HG02943 (cell line): ENCODE measurements around the gene ARHGEF38.
A peak's percentile ranks its signal among the peaks of the same experiment; 100 is the strongest.

ENCODE experiments used
- ATAC-seq: cut with Tn5 transposase; IDR thresholded peaks from one replicate; pipeline ENCODE4 v1.9.1; 2021; ENCODE audit warnings: mild to moderate bottlenecking, low read depth, moderate library complexity; ENCODE audit not compliant: unreplicated experiment

The ARHGEF38 gene

DNA sequence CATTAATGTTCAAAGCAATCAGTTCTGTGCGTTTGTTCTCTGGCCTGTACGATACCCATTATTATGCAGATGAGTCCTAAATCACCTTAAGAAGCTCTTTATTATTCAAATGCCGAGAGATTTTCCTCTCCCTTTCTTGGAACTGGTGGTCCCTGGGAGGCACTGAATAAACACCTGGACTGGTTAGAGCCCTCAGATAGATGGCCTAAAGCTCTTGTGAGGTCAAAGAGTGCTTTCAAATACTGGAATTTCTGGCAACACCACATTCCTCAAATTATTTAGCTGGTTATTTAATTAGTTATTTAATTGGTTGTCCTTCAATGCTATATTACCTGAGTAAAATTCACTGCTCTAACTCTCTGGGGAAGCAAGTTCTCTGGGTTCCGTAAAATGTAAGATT lies 3.0 kb downstream of the ARHGEF38 start:
- ATAC-seq, result no peak

DNA sequence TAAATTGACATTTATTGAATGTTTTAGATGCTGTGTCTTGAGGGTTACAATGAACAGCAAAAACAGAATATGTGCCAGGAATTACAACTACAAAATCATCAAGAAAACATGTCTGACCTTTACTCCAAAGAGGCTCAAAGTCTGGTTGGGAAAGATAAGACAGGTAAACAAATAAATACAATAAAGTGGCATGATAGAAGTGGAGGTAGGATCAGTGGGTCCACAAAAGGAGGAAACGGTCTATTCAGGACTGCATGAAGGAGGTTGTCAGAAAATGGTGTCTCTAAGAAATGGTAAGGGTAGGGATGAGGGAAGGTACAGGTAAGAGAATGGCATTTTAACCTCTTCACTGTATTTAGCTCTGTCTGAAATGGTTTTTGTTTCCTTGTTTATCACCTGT lies 3.8 kb downstream of the ARHGEF38 start:
- ATAC-seq, result no peak

DNA sequence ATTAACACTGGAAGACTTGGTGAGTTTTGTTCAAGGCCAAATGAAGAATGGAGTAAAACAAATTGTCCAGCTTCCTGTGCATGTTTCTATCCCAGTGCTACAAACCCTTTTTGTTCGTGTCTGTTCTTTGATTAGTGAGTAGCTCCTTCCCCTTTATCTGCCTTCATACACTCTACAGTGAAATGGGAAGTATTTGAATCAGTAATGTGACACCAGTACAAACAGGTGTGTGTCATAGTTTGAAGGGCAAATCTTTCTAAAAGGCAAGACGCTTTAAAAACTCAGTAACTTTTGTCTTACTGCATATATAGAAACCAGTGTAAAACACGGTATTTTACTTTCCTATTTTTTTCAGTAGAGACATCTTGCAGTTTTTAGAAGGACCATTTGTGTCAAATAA lies 5.9 kb downstream of the ARHGEF38 start:
- no peak for ATAC-seq

GRCh38 chr4:105560421-105560848 lies 8.0 kb downstream of the ARHGEF38 start:
- no peak for ATAC-seq

DNA sequence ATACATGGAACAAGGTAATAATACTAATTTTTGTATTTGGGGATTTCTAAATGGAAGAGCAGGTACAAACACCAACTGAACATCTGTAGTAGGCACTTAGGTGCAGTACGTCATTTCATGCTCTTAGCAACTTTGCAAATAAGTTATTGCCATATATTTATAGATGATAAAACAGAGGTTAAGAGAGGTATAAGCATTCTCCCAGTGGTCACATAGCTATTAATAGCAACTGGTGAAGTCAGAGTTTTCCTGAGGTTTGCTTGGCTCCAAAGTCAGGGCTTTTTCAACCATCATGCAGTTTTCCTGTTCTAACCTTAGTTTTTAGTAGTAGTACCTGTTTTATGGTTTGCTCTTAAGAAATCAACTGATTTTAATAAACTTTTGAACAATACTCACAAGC lies 10.9 kb downstream of the ARHGEF38 start:
- ATAC-seq, result no peak

DNA sequence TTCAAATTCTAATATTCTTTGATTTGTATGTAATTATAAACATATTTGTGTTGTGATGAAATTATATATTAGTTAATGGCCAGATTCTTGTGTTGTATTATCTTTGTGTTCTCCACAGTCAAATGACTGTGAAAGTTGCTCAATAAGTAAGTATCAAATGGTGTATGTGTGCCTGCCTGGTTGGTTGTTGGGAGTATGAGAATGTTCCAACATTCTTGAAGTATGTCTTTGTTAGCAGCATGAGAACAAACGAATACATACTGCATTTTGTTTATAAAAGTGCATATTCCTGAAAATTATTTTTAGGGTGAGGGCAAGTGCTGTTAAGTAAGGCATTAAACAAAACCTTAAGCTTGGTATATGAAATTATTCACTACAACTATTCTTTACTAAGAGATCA lies 16.2 kb downstream of the ARHGEF38 start:
- no peak for ATAC-seq

DNA sequence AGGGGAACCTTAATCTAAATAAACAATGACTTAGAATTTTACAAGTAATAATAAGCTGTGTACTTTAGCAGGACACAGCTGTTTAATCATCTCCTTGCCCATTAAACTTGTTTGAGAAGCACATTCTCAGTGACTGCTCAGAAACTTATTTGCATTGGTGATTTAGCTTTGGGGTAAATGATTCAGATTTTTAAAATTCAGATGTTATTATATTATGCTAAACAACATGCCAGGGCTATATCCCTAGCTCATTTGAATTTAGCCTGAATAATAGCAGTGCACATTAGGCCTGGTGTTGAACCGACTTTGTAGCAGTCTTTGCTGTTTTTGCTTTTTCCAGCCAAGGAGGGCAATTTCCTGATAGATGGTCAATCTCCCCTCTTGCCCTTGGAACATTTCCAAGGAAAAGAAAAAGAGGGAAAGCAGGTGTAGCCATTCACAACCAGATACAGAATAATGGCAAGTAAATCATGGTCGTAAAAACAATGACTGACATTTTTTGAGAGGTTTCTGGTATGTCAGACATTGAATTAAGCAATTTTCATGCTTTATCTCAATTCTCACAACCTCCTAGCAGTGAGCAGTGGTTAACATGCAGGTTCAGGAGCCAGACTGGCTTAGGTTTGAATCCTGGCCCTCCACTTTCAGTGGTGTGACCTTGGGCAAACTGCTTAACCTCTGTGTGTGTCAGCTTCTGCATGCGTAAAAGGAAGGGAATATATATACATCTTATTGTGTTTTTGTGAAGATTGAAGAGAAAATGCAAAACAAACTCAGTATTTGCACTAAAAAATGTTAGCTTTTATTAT lies 16.8 kb downstream of the ARHGEF38 start:
- no peak for ATAC-seq

DNA sequence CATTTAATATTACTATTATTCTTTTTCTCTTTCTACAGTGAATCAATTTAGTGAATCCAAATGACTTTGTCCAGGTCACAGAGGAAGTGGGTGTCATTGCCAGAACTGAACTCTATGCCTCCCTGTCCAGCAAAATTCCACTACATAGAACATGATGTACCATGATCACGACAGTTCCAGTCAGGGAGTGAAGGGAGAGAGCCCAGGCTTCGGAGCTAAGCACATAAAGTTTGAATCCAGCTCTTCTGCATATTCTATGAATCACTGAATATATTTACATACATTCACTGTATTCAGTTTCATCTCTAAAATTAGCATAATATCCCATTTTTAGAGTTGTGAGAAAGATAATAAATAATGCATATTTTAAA lies 17.4 kb downstream of the ARHGEF38 start:
- ATAC-seq, result no peak

- no peak for ATAC-seq
Observed at GRCh38 chr4:105572296-105572695, 19.9 kb downstream of the ARHGEF38 start.

DNA sequence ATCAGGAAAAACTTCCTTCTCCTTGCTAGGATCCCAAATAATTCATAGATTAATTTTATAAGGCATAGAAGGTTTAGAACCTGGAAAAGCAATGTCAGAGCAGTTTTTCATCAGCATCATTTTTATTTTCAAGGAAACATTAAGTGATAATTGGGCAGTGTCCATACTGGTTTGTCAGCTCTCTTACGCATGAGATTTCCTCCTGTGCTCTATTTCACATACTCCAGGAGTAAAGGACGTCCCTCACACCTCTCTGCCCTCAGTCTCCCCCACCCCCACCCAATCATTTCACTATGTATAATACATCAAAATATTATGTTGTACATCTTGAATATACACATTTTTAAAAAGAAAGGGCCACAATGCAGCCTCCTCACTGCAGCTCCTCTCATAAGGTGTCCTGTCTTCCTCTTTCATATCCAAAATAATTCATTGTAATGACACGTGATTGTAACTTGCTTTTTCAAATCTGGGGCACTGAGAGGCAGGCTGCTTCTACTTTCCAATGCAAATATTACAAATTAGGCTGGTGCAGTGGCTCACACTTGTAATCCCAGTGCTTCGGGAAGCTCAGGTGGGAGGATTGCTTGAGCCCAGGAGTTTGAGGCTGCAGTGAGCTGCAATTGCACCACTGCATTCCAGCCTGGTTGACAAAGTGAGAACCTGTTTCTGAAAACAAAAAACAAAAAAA lies 34.4 kb downstream of the ARHGEF38 start:
- ATAC-seq, result no peak

DNA sequence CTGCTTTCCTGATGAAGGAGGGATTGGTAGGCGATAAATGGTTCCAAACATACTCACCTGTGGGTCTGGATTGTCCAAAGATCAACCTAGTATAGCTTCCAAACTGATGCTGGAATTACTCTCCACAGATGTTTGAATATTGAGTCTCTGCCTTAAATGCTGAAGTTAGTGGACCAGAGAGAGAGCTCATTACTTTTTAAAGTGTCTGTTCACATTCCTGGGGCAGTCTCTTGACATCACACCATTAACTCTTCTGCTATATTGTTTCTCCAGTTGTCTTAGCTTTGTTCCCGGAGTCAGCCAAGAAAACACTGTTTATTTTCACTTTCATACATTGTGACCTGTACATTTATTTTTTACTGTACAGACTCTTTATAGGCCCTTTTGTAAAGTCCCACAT lies 35.4 kb downstream of the ARHGEF38 start:
- no peak for ATAC-seq

GRCh38 chr4:105588252-105588651 lies 35.8 kb downstream of the ARHGEF38 start:
- no peak for ATAC-seq

GRCh38 chr4:105591573-105591972 lies 39.2 kb downstream of the ARHGEF38 start:
- ATAC-seq, result no peak

GRCh38 chr4:105594099-105595010 lies 41.9 kb downstream of the ARHGEF38 start:
- peak; percentile 88 for ATAC-seq

- ATAC-seq, result no peak
Observed at GRCh38 chr4:105596684-105597083, 44.3 kb downstream of the ARHGEF38 start.

GRCh38 chr4:105598052-105598451 lies 45.6 kb downstream of the ARHGEF38 start:
- ATAC-seq, result no peak

- no peak for ATAC-seq
Observed at GRCh38 chr4:105598787-105599186, 46.4 kb downstream of the ARHGEF38 start.

GRCh38 chr4:105599482-105599881 lies 47.1 kb downstream of the ARHGEF38 start:
- ATAC-seq, result no peak

- ATAC-seq, result no peak
Observed at GRCh38 chr4:105599932-105600655, 47.7 kb downstream of the ARHGEF38 start.

GRCh38 chr4:105600951-105601350 lies 48.5 kb downstream of the ARHGEF38 start:
- ATAC-seq, result no peak
